ENCODE measurements around the gene FOXN1. TPM values are rescaled to one million over a fixed set of nuclear protein-coding genes. Genes with fewer than 3 reads are reported as not detected.

FOXN1 gene
- total RNA-seq, 2 donors from 2014 or later = 0.52 TPM; not detected in 1

- DNase-seq = no peak
- Histone ChIP-seq H3K4me1 (peaks cover 10% of the 10 kb centered on the region), H3K4me3 (no peak overlapping the region), H3K27me3 (no peaks in the 10 kb centered on the region), H3K36me3 (replicated peaks in 1 of 2; ENCODE audit: insufficient read depth in 1 of 2, low read depth in 2 of 2) (no peaks in the 10 kb centered on the region), H3K9me3 (no peaks in the 10 kb centered on the region), H3K27ac (no peak overlapping the region)
- intact Hi-C loops (cut with DNase I) = no loop called here
- WGBS, 2 donors = 72 to 92% methylated on average over 3 of the region's 3 CpGs
- ATAC-seq = no peak
- no peak for TF ChIP-seq POLR2A (IDR thresholded peaks at IDR 0.05)
- no peak for TF ChIP-seq CTCF (IDR thresholded peaks at IDR 0.05)
Measured at GRCh38 chr17:28503420-28503819, 2.7 kb upstream of the FOXN1 start.

- Histone ChIP-seq H3K9me3 (no peaks in the 10 kb centered on the region), H3K27ac (no peak overlapping the region), H3K36me3 (replicated peaks in 1 of 2; ENCODE audit: insufficient read depth in 1 of 2, low read depth in 2 of 2) (no peaks in the 10 kb centered on the region), H3K27me3 (no peaks in the 10 kb centered on the region), H3K4me3 (no peak overlapping the region), H3K4me1 (no peaks in the 10 kb centered on the region)
- 73 to 81% methylated on average over 13 to 14 of the region's 14 CpGs for WGBS, 2 donors
- no peak for TF ChIP-seq CTCF (IDR thresholded peaks at IDR 0.05)
- TF ChIP-seq POLR2A (IDR thresholded peaks at IDR 0.05) = no peak
- intact Hi-C loops (cut with DNase I) = no loop called here
- no peak for ATAC-seq
- no peak for DNase-seq
Measured at GRCh38 chr17:28506763-28507487, 777 bp downstream of the FOXN1 start.

GRCh38 chr17:28507567-28508203 is 1.5 kb downstream of the FOXN1 start:
- DNase-seq (no peak), ATAC-seq (no peak)
- Histone ChIP-seq H3K4me3 (no peak overlapping the region), H3K9me3 (no peaks in the 10 kb centered on the region), H3K27me3 (no peaks in the 10 kb centered on the region), H3K36me3 (replicated peaks in 1 of 2; ENCODE audit: insufficient read depth in 1 of 2, low read depth in 2 of 2) (no peaks in the 10 kb centered on the region), H3K27ac (no peak overlapping the region), H3K4me1 (no peaks in the 10 kb centered on the region)
- intact Hi-C loops (cut with DNase I) = no loop called here
- TF ChIP-seq POLR2A (IDR thresholded peaks at IDR 0.05) (no peak), CTCF (IDR thresholded peaks at IDR 0.05) (no peak)
- 70 to 71% methylated on average over 2 to 24 of the region's 24 CpGs for WGBS, 2 donors

- Histone ChIP-seq H3K27me3 (no peaks in the 10 kb centered on the region), H3K4me1 (no peaks in the 10 kb centered on the region), H3K36me3 (replicated peaks in 1 of 2; ENCODE audit: insufficient read depth in 1 of 2, low read depth in 2 of 2) (no peaks in the 10 kb centered on the region), H3K9me3 (no peaks in the 10 kb centered on the region), H3K27ac (no peak overlapping the region), H3K4me3 (no peak overlapping the region)
- intact Hi-C loops (cut with DNase I) = no loop called here
- WGBS, 2 donors = 78 to 82% methylated on average over 11 of the region's 11 CpGs
- no peak for ATAC-seq
- no peak for DNase-seq
- TF ChIP-seq POLR2A (IDR thresholded peaks at IDR 0.05) (no peak), CTCF (IDR thresholded peaks at IDR 0.05) (no peak)
Measured at GRCh38 chr17:28508211-28508724, 2.1 kb downstream of the FOXN1 start.

Data from body of pancreas (tissue), 4 donors.